Measurements from ENCODE around the gene SEC24C. TPM values are rescaled to one million over a fixed set of nuclear protein-coding genes. Genes with fewer than 3 reads are reported as not detected.

SEC24C gene
- total RNA-seq, 2 donors from 2014 or later, result 63.2 to 71.4 TPM

DNA sequence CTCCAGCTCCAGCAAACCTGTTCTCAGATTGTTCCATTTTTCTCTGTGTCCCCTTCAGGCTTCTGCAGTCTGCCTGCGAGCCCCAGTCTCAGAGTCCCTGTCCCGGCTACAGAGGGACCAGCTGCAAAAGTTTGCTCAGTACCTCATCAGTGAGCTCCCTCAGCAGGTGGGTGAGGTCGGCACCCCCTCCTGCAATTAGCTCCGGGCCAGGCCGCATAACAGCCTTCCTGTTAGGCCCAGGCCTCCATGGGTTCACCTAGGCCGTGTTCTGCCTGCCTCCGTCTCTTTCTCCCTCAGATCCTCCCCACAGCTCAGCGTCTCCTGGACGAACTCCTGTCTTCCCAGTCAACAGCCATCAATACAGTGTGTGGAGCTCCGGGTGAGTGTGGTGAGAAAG is 45.5 kb downstream of the SEC24C start:
- H3K36me3 ChIP-seq (ENCODE audit: control insufficient read depth, insufficient read depth, low read length), result peaks cover 51% of the 10 kb centered on the region
- no peak overlapping the region for H3K4me3 ChIP-seq (ENCODE audit: low read length)
- H3K9ac ChIP-seq (ENCODE audit: extremely low read depth, low read length, poor library complexity, severe bottlenecking), result no peak overlapping the region
- H3K4me1 ChIP-seq (ENCODE audit: control insufficient read depth, insufficient read depth, low read length), result peaks cover 2% of the 10 kb centered on the region
- Mint-ChIP-seq H3K9me3 (no peaks in the 10 kb centered on the region), H3K27me3 (ENCODE audit: insufficient read depth) (no peaks in the 10 kb centered on the region), H3K4me1 (peaks cover 7% of the 10 kb centered on the region), H3K36me3 (ENCODE audit: low read depth) (peaks cover 41% of the 10 kb centered on the region), H3K4me3 (no peak overlapping the region), H3K27ac (no peak overlapping the region)
- H3K9me3 ChIP-seq (ENCODE audit: control insufficient read depth, low read length), result no peaks in the 10 kb centered on the region
- TF ChIP-seq, protein P1, sequence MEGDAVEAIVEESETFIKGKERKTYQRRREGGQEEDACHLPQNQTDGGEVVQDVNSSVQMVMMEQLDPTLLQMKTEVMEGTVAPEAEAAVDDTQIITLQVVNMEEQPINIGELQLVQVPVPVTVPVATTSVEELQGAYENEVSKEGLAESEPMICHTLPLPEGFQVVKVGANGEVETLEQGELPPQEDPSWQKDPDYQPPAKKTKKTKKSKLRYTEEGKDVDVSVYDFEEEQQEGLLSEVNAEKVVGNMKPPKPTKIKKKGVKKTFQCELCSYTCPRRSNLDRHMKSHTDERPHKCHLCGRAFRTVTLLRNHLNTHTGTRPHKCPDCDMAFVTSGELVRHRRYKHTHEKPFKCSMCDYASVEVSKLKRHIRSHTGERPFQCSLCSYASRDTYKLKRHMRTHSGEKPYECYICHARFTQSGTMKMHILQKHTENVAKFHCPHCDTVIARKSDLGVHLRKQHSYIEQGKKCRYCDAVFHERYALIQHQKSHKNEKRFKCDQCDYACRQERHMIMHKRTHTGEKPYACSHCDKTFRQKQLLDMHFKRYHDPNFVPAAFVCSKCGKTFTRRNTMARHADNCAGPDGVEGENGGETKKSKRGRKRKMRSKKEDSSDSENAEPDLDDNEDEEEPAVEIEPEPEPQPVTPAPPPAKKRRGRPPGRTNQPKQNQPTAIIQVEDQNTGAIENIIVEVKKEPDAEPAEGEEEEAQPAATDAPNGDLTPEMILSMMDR (conservative IDR thresholded peaks at IDR 0.05), result no peak
- H3K27ac ChIP-seq (ENCODE audit: low read depth, low read length), result no peak overlapping the region
- H3K27me3 ChIP-seq (ENCODE audit: control insufficient read depth, insufficient read depth, low read length, poor library complexity, severe bottlenecking), result no peaks in the 10 kb centered on the region
- DNase-seq, result no peak
- WGBS, 2 experiments (ENCODE audit: insufficient coverage in 1 of 2, insufficient read length in 1 of 2), result 90 to 95% methylated on average over 3 to 9 of the region's 10 CpGs

DNA sequence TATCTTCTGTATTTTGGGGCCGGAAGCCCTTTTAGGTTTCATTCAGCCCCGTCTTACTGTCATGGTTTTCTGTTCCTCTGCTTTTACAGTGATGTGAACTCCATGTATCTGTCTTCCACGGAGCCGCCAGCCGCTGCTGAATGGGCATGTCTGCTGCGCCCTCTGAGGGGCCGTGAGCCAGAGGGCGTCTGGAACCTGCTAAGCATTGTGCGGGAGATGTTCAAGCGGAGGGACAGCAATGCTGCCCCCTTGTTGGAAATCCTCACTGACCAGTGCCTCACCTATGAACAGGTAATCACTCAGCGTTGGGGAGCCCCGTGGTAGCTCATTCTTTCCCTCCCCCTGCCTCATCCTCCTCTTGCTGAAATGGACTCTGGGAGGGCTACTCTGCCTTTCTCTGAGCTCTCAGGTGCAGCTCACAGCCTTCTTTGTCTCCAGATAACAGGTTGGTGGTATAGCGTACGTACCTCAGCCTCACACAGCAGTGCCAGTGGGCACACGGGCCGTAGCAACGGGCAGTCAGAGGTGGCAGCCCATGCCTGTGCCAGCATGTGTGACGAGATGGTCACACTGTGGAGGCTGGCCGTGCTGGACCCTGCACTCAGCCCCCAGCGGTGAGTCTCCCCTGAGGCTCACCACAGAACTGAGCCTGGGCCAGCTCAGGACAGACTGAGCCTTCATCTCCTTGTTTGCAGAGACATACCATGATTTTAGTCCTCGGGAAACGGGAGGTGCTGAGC is 46.9 kb downstream of the SEC24C start:
- Mint-ChIP-seq H3K9me3 (no peaks in the 10 kb centered on the region), H3K4me3 (no peak overlapping the region), H3K36me3 (ENCODE audit: low read depth) (peaks cover 51% of the 10 kb centered on the region), H3K27ac (no peak overlapping the region), H3K27me3 (ENCODE audit: insufficient read depth) (no peaks in the 10 kb centered on the region), H3K4me1 (peaks cover 7% of the 10 kb centered on the region)
- WGBS, 2 experiments (ENCODE audit: insufficient coverage in 1 of 2, insufficient read length in 1 of 2), result 94 to 97% methylated on average over 18 to 22 of the region's 22 CpGs
- no peak overlapping the region for H3K27ac ChIP-seq (ENCODE audit: low read depth, low read length)
- no peak overlapping the region for H3K9ac ChIP-seq (ENCODE audit: extremely low read depth, low read length, poor library complexity, severe bottlenecking)
- H3K4me3 ChIP-seq (ENCODE audit: low read length), result no peak overlapping the region
- no peaks in the 10 kb centered on the region for H3K27me3 ChIP-seq (ENCODE audit: control insufficient read depth, insufficient read depth, low read length, poor library complexity, severe bottlenecking)
- H3K36me3 ChIP-seq (ENCODE audit: control insufficient read depth, insufficient read depth, low read length), result peaks cover 57% of the 10 kb centered on the region
- DNase-seq, result no peak
- H3K9me3 ChIP-seq (ENCODE audit: control insufficient read depth, low read length), result no peaks in the 10 kb centered on the region
- TF ChIP-seq, protein P1 (conservative IDR thresholded peaks at IDR 0.05), result no peak
- peaks cover 2% of the 10 kb centered on the region for H3K4me1 ChIP-seq (ENCODE audit: control insufficient read depth, insufficient read depth, low read length)

DNA sequence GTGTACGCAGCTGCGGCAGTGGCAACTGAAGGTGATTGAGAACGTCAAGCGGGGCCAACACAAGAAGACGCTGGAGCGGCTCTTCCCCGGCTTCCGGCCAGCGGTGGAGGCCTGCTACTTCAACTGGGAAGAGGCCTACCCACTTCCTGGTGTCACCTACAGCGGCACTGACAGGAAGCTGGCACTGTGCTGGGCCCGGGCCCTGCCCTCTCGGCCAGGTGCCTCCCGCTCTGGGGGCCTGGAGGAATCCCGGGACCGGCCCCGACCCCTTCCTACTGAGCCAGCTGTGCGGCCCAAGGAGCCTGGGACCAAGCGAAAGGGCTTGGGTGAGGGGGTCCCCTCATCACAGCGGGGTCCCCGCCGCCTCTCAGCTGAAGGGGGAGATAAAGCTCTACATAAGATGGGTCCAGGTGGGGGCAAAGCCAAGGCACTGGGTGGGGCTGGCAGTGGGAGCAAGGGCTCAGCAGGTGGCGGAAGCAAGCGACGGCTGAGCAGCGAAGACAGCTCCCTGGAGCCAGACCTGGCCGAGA is 47.8 kb downstream of the SEC24C start:
- whole genome bisulfite sequencing, 2 experiments (ENCODE audit: insufficient coverage in 1 of 2, insufficient read length in 1 of 2), result 94 to 97% methylated on average over 14 to 26 of the region's 26 CpGs
- Histone ChIP-seq H3K4me3 (ENCODE audit: low read length) (no peak overlapping the region), H3K36me3 (ENCODE audit: control insufficient read depth, insufficient read depth, low read length) (peaks cover 64% of the 10 kb centered on the region), H3K9ac (ENCODE audit: extremely low read depth, low read length, poor library complexity, severe bottlenecking) (no peak overlapping the region), H3K9me3 (ENCODE audit: control insufficient read depth, low read length) (no peaks in the 10 kb centered on the region), H3K27me3 (ENCODE audit: control insufficient read depth, insufficient read depth, low read length, poor library complexity, severe bottlenecking) (no peaks in the 10 kb centered on the region), H3K27ac (ENCODE audit: low read depth, low read length) (no peak overlapping the region), H3K4me1 (ENCODE audit: control insufficient read depth, insufficient read depth, low read length) (no peaks in the 10 kb centered on the region)
- Mint-ChIP-seq H3K36me3 (ENCODE audit: low read depth) (peaks cover 57% of the 10 kb centered on the region), H3K27me3 (ENCODE audit: insufficient read depth) (no peaks in the 10 kb centered on the region), H3K4me3 (no peak overlapping the region), H3K9me3 (no peaks in the 10 kb centered on the region), H3K27ac (no peak overlapping the region), H3K4me1 (no peaks in the 10 kb centered on the region)
- TF ChIP-seq, protein P1 (conservative IDR thresholded peaks at IDR 0.05), result no peak
- no peak for DNase-seq

Measured in endodermal cell (in vitro differentiated cells).